ENCODE data around the gene SYCP3. TPM values are rescaled to one million over a fixed set of nuclear protein-coding genes. Genes with fewer than 3 reads are reported as not detected.

SYCP3 gene
- total RNA-seq, 1 donor from 2014 or later: not detected

DNA sequence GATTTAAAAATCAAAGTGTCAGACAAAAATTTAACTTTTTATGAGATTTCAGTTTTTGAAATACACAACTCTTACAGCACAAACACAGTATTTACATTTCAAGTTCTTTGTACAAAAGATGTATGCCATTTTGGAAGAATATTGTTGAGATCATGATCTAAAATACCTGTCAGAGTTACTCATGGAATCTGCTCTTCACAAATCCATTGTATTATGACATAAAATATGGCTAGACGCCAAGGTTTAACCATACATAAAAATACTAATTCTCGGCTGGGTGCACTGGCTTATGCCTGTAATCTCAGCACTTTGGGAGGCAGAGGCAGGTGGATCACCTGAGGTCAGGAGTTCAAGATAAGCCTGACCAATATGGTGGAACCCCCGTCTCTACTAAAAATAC lies 6.2 kb upstream of the SYCP3 start:
- no peaks in the 10 kb centered on the region for H3K4me1 ChIP-seq (ENCODE audit: insufficient read depth, low read length)
- Mint-ChIP-seq H3K27ac (ENCODE audit: unreplicated experiment) (no peak overlapping the region), H3K4me3 (ENCODE audit: unreplicated experiment) (no peak overlapping the region), H3K36me3 (ENCODE audit: low read depth, unreplicated experiment) (peaks cover 13% of the 10 kb centered on the region), H3K4me1 (ENCODE audit: low read depth, unreplicated experiment) (peaks cover 11% of the 10 kb centered on the region), H3K9me3 (ENCODE audit: unreplicated experiment) (no peaks in the 10 kb centered on the region), H3K27me3 (ENCODE audit: low read depth, unreplicated experiment) (no peaks in the 10 kb centered on the region)
- no peak overlapping the region for H2AFZ ChIP-seq (ENCODE audit: low read depth, low read length)
- no peak overlapping the region for H3K27ac ChIP-seq (ENCODE audit: low read depth, low read length)
- no peaks in the 10 kb centered on the region for H3K9me3 ChIP-seq (ENCODE audit: insufficient read depth, low read depth, low read length)
- no peak overlapping the region for H3K9ac ChIP-seq (ENCODE audit: low read length)
- DNase-seq (ENCODE audit: low read depth): no peak
- H3K79me2 ChIP-seq (ENCODE audit: insufficient read depth, low read length): no peaks in the 10 kb centered on the region
- H3K4me2 ChIP-seq (ENCODE audit: low read length): no peak overlapping the region
- no peaks in the 10 kb centered on the region for H4K20me1 ChIP-seq (ENCODE audit: insufficient read depth, low read length)
- FAIRE-seq: peak; percentile 13
- H3K27me3 ChIP-seq (ENCODE audit: insufficient read depth, low read length): no peaks in the 10 kb centered on the region
- TF ChIP-seq CTCF (IDR thresholded peaks at IDR 0.05; ENCODE audit: insufficient read depth, low read depth, low read length) (no peak), EZH2 (IDR thresholded peaks at IDR 0.05; ENCODE audit: insufficient read depth, low read length) (no peak)
- H3K4me3 ChIP-seq (ENCODE audit: insufficient read depth, low read depth, low read length): no peak overlapping the region
- H3K36me3 ChIP-seq (ENCODE audit: insufficient read depth, low read length): peaks cover 10% of the 10 kb centered on the region

GRCh38 chr12:101743724-101744472 lies 4.6 kb upstream of the SYCP3 start:
- H3K9me3 Mint-ChIP-seq (ENCODE audit: unreplicated experiment): no peaks in the 10 kb centered on the region
- Histone ChIP-seq H4K20me1 (ENCODE audit: insufficient read depth, low read length) (no peaks in the 10 kb centered on the region), H2AFZ (ENCODE audit: low read depth, low read length) (no peak overlapping the region), H3K4me3 (ENCODE audit: insufficient read depth, low read depth, low read length) (no peak overlapping the region), H3K27me3 (ENCODE audit: insufficient read depth, low read length) (no peaks in the 10 kb centered on the region), H3K9me3 (ENCODE audit: insufficient read depth, low read depth, low read length) (no peaks in the 10 kb centered on the region), H3K79me2 (ENCODE audit: insufficient read depth, low read length) (no peaks in the 10 kb centered on the region), H3K4me1 (ENCODE audit: insufficient read depth, low read length) (no peaks in the 10 kb centered on the region), H3K27ac (ENCODE audit: low read depth, low read length) (no peak overlapping the region), H3K9ac (ENCODE audit: low read length) (no peak overlapping the region), H3K4me2 (ENCODE audit: low read length) (no peak overlapping the region), H3K36me3 (ENCODE audit: insufficient read depth, low read length) (peaks cover 10% of the 10 kb centered on the region)
- no peak for FAIRE-seq
- H3K27ac Mint-ChIP-seq (ENCODE audit: unreplicated experiment): no peak overlapping the region
- peaks cover 11% of the 10 kb centered on the region for H3K4me1 Mint-ChIP-seq (ENCODE audit: low read depth, unreplicated experiment)
- no peak for DNase-seq (ENCODE audit: low read depth)
- H3K4me3 Mint-ChIP-seq (ENCODE audit: unreplicated experiment): no peak overlapping the region
- TF ChIP-seq EZH2 (IDR thresholded peaks at IDR 0.05; ENCODE audit: insufficient read depth, low read length) (no peak), CTCF (IDR thresholded peaks at IDR 0.05; ENCODE audit: insufficient read depth, low read depth, low read length) (no peak)
- H3K36me3 Mint-ChIP-seq (ENCODE audit: low read depth, unreplicated experiment): peaks cover 8% of the 10 kb centered on the region
- no peaks in the 10 kb centered on the region for H3K27me3 Mint-ChIP-seq (ENCODE audit: low read depth, unreplicated experiment)

DNA sequence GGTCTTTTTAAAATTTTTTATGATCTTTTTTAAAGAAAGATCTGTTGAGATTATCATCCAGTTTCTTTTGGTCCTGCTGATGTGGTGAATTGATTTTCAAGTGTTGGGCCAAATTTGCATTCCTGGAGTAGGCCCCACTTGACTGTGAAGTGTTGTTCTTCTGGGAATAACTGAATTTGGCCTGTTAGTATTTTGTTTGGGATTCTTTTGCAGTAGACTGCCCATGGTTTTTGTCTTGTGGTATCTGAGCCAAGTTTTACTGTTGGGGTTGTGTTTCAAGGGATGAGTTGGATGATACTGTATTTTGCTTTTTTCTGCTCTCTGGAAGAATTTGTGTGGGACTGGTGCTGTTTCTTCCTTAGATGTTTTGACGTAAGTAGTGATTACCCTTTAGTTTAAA lies 4.0 kb upstream of the SYCP3 start:
- DNase-seq (ENCODE audit: low read depth) (no peak), FAIRE-seq (no peak)
- no peaks in the 10 kb centered on the region for H3K9me3 Mint-ChIP-seq (ENCODE audit: unreplicated experiment)
- Histone ChIP-seq H2AFZ (ENCODE audit: low read depth, low read length) (no peak overlapping the region), H3K4me2 (ENCODE audit: low read length) (no peak overlapping the region), H3K4me3 (ENCODE audit: insufficient read depth, low read depth, low read length) (no peak overlapping the region), H3K9ac (ENCODE audit: low read length) (no peak overlapping the region), H3K27me3 (ENCODE audit: insufficient read depth, low read length) (no peaks in the 10 kb centered on the region), H3K36me3 (ENCODE audit: insufficient read depth, low read length) (peaks cover 10% of the 10 kb centered on the region), H3K79me2 (ENCODE audit: insufficient read depth, low read length) (no peaks in the 10 kb centered on the region), H3K27ac (ENCODE audit: low read depth, low read length) (no peak overlapping the region), H3K4me1 (ENCODE audit: insufficient read depth, low read length) (no peaks in the 10 kb centered on the region), H4K20me1 (ENCODE audit: insufficient read depth, low read length) (no peaks in the 10 kb centered on the region), H3K9me3 (ENCODE audit: insufficient read depth, low read depth, low read length) (no peaks in the 10 kb centered on the region)
- H3K4me3 Mint-ChIP-seq (ENCODE audit: unreplicated experiment): no peak overlapping the region
- H3K27ac Mint-ChIP-seq (ENCODE audit: unreplicated experiment): no peak overlapping the region
- H3K27me3 Mint-ChIP-seq (ENCODE audit: low read depth, unreplicated experiment): no peaks in the 10 kb centered on the region
- peaks cover 5% of the 10 kb centered on the region for H3K36me3 Mint-ChIP-seq (ENCODE audit: low read depth, unreplicated experiment)
- TF ChIP-seq CTCF (IDR thresholded peaks at IDR 0.05; ENCODE audit: insufficient read depth, low read depth, low read length) (no peak), EZH2 (IDR thresholded peaks at IDR 0.05; ENCODE audit: insufficient read depth, low read length) (no peak)
- H3K4me1 Mint-ChIP-seq (ENCODE audit: low read depth, unreplicated experiment): peaks cover 11% of the 10 kb centered on the region

Measured in astrocyte (in vitro differentiated cells and primary cell).